SU-DHL-6 (cell line): ENCODE results near the gene PPARD.

Experiments
- CTCF ChIP-seq: fragments of 200-600 bp; sonication (generic); IDR thresholded peaks from one replicate; pipeline ENCODE4 v1.5.1; 2017; ENCODE audit warnings: antibody characterized with exemption, mild to moderate bottlenecking, low read length, moderate library complexity; ENCODE audit not compliant: insufficient read depth, poor library complexity, severe bottlenecking
- EZH2phosphoT487 ChIP-seq: fragments of 200-600 bp; sonication (generic), shearing (Covaris generic); conservative IDR thresholded peaks from 2 replicates; pipeline ENCODE4 v1.6.1; 2018; ENCODE audit warnings: mild to moderate bottlenecking, antibody characterized with exemption, low read length, moderate library complexity, mixed read lengths

GRCh38 chr6:35299674-35300073 is 42.7 kb upstream of the PPARD start:
- no peak for TF ChIP-seq CTCF
- no peak for TF ChIP-seq EZH2phosphoT487
